OCI-LY1 (cell line): ENCODE measurements around the gene AGL.
"Not testable (repeated sequence)": the region's sequence is repeated elsewhere in the genome, so short reads cannot be mapped to it uniquely, and the experiment has no call there.

ENCODE experiments used
- H2AFZ ChIP-seq: fragments of 200-600 bp; sonication (generic), shearing (Covaris generic); 2 replicates; pipeline ENCODE4 v1.6.0; 2014; ENCODE audit warnings: antibody characterized with exemption, mild to moderate bottlenecking, low read length
- H3F3A ChIP-seq: fragments of 200-600 bp; sonication (generic), shearing (Covaris generic); 2 replicates; pipeline ENCODE4 v1.6.0; 2014; ENCODE audit warnings: mild to moderate bottlenecking, antibody characterized with exemption, low read length, moderate library complexity; ENCODE audit not compliant: insufficient read depth
- H3K27ac ChIP-seq: fragments of 200-600 bp; sonication (generic); 2 replicates; pipeline ENCODE4 v1.5.1; 2014; ENCODE audit warnings: low read length, mixed run types, mild to moderate bottlenecking, low read depth; ENCODE audit not compliant: poor library complexity, severe bottlenecking
- H3K27me3 ChIP-seq: fragments of 200-600 bp; sonication (generic); 2 replicates; pipeline ENCODE4 v1.6.0; 2014; ENCODE audit warnings: antibody characterized with exemption, mild to moderate bottlenecking, low read length, moderate library complexity; ENCODE audit not compliant: insufficient read depth
- H3K36me3 ChIP-seq: fragments of 200-600 bp; sonication (generic); 2 replicates; pipeline ENCODE4 v1.6.1; 2014; ENCODE audit warnings: mild to moderate bottlenecking, antibody characterized with exemption, low read length, moderate library complexity, mixed read lengths; ENCODE audit not compliant: insufficient read depth
- H3K4me1 ChIP-seq: fragments of 200-600 bp; sonication (generic); 2 replicates; pipeline ENCODE4 v1.5.1; 2014; ENCODE audit warnings: mild to moderate bottlenecking, low read length, moderate library complexity; ENCODE audit not compliant: insufficient read depth, severe bottlenecking
- H3K4me2 ChIP-seq: fragments of 200-600 bp; sonication (generic), shearing (Covaris generic); 2 replicates; pipeline ENCODE4 v1.6.1; 2014; ENCODE audit warnings: low read length
- H3K4me3 ChIP-seq: fragments of 200-600 bp; sonication (generic); 2 replicates; pipeline ENCODE4 v1.5.1; 2014; ENCODE audit warnings: low read length, low read depth, mild to moderate bottlenecking, mixed read lengths; ENCODE audit not compliant: poor library complexity, severe bottlenecking
- H3K79me2 ChIP-seq: fragments of 200-600 bp; shearing (Covaris generic); 2 replicates; pipeline ENCODE4 v1.6.1; 2016; ENCODE audit warnings: mixed run types, low read length, mixed read lengths; ENCODE audit not compliant: insufficient read depth
- H3K9ac ChIP-seq: fragments of 200-600 bp; sonication (generic), shearing (Covaris generic); 2 replicates; pipeline ENCODE4 v1.6.1; 2014; ENCODE audit warnings: mild to moderate bottlenecking, low read length, mixed read lengths
- H3K9me2 ChIP-seq: fragments of 200-600 bp; sonication (generic), shearing (Covaris generic); 2 replicates; pipeline ENCODE4 v1.6.1; 2014; ENCODE audit warnings: low read depth, mild to moderate bottlenecking, low read length, mixed read lengths
- H3K9me3 ChIP-seq: fragments of 200-600 bp; shearing (Covaris generic); 2 replicates; pipeline ENCODE4 v1.6.1; 2014; ENCODE audit warnings: low read length, mixed read lengths
- H4K20me1 ChIP-seq: fragments of 200-600 bp; sonication (generic), shearing (Covaris generic); 2 replicates; pipeline ENCODE4 v1.6.0; 2016; ENCODE audit warnings: mild to moderate bottlenecking, low read length; ENCODE audit not compliant: insufficient read depth
- CTCF ChIP-seq: fragments of 200-600 bp; sonication (generic), shearing (Covaris generic); IDR thresholded peaks from 2 replicates; pipeline ENCODE4 v1.5.1; 2017; ENCODE audit warnings: mild to moderate bottlenecking, antibody characterized with exemption, low read length, moderate library complexity, mixed read lengths
- EZH2 ChIP-seq: fragments of 200-600 bp; sonication (generic), shearing (Covaris generic); IDR thresholded peaks from 2 replicates; pipeline ENCODE4 v1.8.0; 2017; ENCODE audit warnings: borderline replicate concordance, mixed run types, mild to moderate bottlenecking, antibody characterized with exemption, low read length, moderate library complexity, mixed read lengths

Gene AGL

GRCh38 chr1:99829269-99829668 lies 20.9 kb upstream of the AGL start:
- Histone ChIP-seq H3K4me3 (no peak overlapping the region), H3K9me3 (no peaks in the 10 kb centered on the region), H4K20me1 (no peaks in the 10 kb centered on the region), H3K27ac (no peak overlapping the region), H3K79me2 (no peaks in the 10 kb centered on the region), H3K9ac (no peak overlapping the region), H3F3A (no peaks in the 10 kb centered on the region), H2AFZ (no peak overlapping the region), H3K4me1 (no peaks in the 10 kb centered on the region), H3K9me2 (no peaks in the 10 kb centered on the region), H3K27me3 (no peaks in the 10 kb centered on the region), H3K36me3 (no peaks in the 10 kb centered on the region), H3K4me2 (no peak overlapping the region)
- no peak for TF ChIP-seq EZH2
- TF ChIP-seq CTCF = no peak

- H3K27ac ChIP-seq, H3K4me1 ChIP-seq, H3K9ac ChIP-seq, H3K9me2 ChIP-seq, H3K36me3 ChIP-seq, H3K4me3 ChIP-seq, H3K79me2 ChIP-seq, H3K4me2 ChIP-seq, H4K20me1 ChIP-seq, H3K9me3 ChIP-seq, H2AFZ ChIP-seq, H3K27me3 ChIP-seq, H3F3A ChIP-seq: not testable (repeated sequence)
Measured at GRCh38 chr1:99833911-99834310, 16.2 kb upstream of the AGL start.

GRCh38 chr1:99836171-99837103 lies 13.7 kb upstream of the AGL start:
- H4K20me1 ChIP-seq, H2AFZ ChIP-seq, H3K9me2 ChIP-seq, H3K4me1 ChIP-seq, H3K27me3 ChIP-seq, H3K4me2 ChIP-seq, H3K36me3 ChIP-seq, H3K9ac ChIP-seq, H3K4me3 ChIP-seq, H3K79me2 ChIP-seq, H3F3A ChIP-seq, H3K27ac ChIP-seq, H3K9me3 ChIP-seq: not testable (repeated sequence)

- H3K9me3 ChIP-seq, H3K27me3 ChIP-seq: not testable (repeated sequence)
Measured at GRCh38 chr1:99840353-99840752, 9.8 kb upstream of the AGL start.

More at GRCh38 chr1:99840353-99840752, 9.8 kb upstream of the AGL start:
- H3K4me1 ChIP-seq, H3K79me2 ChIP-seq, H3K9ac ChIP-seq, H4K20me1 ChIP-seq, H3F3A ChIP-seq, H3K27ac ChIP-seq, H3K4me3 ChIP-seq, H3K9me2 ChIP-seq, H2AFZ ChIP-seq, H3K36me3 ChIP-seq, H3K4me2 ChIP-seq: not testable (repeated sequence)
